ENCODE measurements around the gene PPP1R10.

DNA sequence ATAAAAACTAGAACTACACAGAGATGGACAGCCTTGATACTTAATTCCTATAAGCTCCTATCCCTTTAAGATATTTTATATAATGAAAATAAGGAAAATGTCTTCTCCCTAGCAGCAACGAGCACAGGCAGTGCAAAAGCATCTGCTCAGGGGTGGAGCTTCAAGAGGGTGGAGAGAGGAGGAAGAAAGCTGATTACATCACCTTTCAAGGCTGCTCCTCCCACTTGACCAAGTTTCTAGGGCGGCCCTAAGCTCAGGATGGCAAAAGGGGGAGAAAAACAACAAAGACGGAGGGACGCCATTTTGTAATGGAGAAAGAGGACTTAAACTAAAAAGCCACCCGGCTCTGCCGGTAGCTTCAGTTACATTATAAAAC lies 2.2 kb downstream of the PPP1R10 start:
- TF ChIP-seq, protein P1, sequence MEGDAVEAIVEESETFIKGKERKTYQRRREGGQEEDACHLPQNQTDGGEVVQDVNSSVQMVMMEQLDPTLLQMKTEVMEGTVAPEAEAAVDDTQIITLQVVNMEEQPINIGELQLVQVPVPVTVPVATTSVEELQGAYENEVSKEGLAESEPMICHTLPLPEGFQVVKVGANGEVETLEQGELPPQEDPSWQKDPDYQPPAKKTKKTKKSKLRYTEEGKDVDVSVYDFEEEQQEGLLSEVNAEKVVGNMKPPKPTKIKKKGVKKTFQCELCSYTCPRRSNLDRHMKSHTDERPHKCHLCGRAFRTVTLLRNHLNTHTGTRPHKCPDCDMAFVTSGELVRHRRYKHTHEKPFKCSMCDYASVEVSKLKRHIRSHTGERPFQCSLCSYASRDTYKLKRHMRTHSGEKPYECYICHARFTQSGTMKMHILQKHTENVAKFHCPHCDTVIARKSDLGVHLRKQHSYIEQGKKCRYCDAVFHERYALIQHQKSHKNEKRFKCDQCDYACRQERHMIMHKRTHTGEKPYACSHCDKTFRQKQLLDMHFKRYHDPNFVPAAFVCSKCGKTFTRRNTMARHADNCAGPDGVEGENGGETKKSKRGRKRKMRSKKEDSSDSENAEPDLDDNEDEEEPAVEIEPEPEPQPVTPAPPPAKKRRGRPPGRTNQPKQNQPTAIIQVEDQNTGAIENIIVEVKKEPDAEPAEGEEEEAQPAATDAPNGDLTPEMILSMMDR (IDR thresholded peaks at IDR 0.05): no peak
- TF ChIP-seq POLR2A (IDR thresholded peaks at IDR 0.05): peak; percentile 91 to 92

All from vagina (tissue), 2 donors.